SK-N-SH treated with all-trans-retinoic acid at 6 μM for 48 hours (cell line): ENCODE data around the gene AQP10.

ENCODE experiments used
- ATAC-seq: fragments of 200-7000 bp; cut with Tn5 transposase; 3 replicates; pipeline ENCODE4 v1.9.1; 2020; ENCODE audit warnings: mild to moderate bottlenecking, moderate library complexity
- ARNTL ChIP-seq: fragments of 450-650 bp; formaldehyde crosslinking; IDR thresholded peaks from 2 replicates; pipeline ENCODE4 v1.5.0; 2020; ENCODE audit warnings: low read depth, mild to moderate bottlenecking, moderate library complexity, borderline replicate concordance
- CREB5 ChIP-seq: fragments of 250-450 bp; sonication (Bioruptor Pico); IDR thresholded peaks from 2 replicates; pipeline ENCODE4 v1.5.1; 2020; ENCODE audit warnings: low read depth, mild to moderate bottlenecking, moderate library complexity
- CSDC2 ChIP-seq: fragments of 250-450 bp; sonication (Bioruptor Pico); IDR thresholded peaks from 2 replicates; pipeline ENCODE4 v1.5.0; 2020; ENCODE audit warnings: mild to moderate bottlenecking, moderate library complexity
- GLIS3 ChIP-seq: fragments of 250-450 bp; sonication (Bioruptor Pico); IDR thresholded peaks from 2 replicates; pipeline ENCODE4 v1.5.0; 2020; ENCODE audit warnings: mild to moderate bottlenecking, moderate library complexity
- ISL1 ChIP-seq: fragments of 250-450 bp; sonication (Bioruptor Pico); IDR thresholded peaks from 2 replicates; pipeline ENCODE4 v2.1.2; 2022; ENCODE audit warnings: mild to moderate bottlenecking, moderate library complexity
- OSR1 ChIP-seq: fragments of 250-450 bp; sonication (Bioruptor Pico); IDR thresholded peaks from 2 replicates; pipeline ENCODE4 v1.8.0; 2022; ENCODE audit warnings: moderate library complexity, mild to moderate bottlenecking, inconsistent platforms
- PATZ1 ChIP-seq: fragments of 250-450 bp; sonication (Bioruptor Pico); IDR thresholded peaks from 2 replicates; pipeline ENCODE4 v1.8.0; 2020; ENCODE audit warnings: mild to moderate bottlenecking, moderate library complexity, borderline replicate concordance
- POU6F1 ChIP-seq: fragments of 250-450 bp; sonication (Bioruptor Pico); IDR thresholded peaks from 2 replicates; pipeline ENCODE4 v1.8.0; 2021; ENCODE audit warnings: low read depth, mild to moderate bottlenecking, moderate library complexity, borderline replicate concordance
- PPARA ChIP-seq: fragments of 250-450 bp; sonication (Bioruptor Pico); IDR thresholded peaks from 2 replicates; pipeline ENCODE4 v1.5.0; 2020; ENCODE audit warnings: mild to moderate bottlenecking, borderline replicate concordance
- RARB ChIP-seq: fragments of 250-450 bp; sonication (Bioruptor Pico); IDR thresholded peaks from 2 replicates; pipeline ENCODE4 v1.8.0; 2021; ENCODE audit warnings: mild to moderate bottlenecking, moderate library complexity
- SNAI2 ChIP-seq: fragments of 250-450 bp; sonication (Bioruptor Pico); IDR thresholded peaks from 2 replicates; pipeline ENCODE4 v1.5.0; 2020; ENCODE audit warnings: mild to moderate bottlenecking, moderate library complexity
- TCF4 ChIP-seq: fragments of 250-450 bp; sonication (Bioruptor Pico); IDR thresholded peaks from 2 replicates; pipeline ENCODE4 v1.8.0; 2021; ENCODE audit warnings: mild to moderate bottlenecking, moderate library complexity, borderline replicate concordance
- TOX ChIP-seq: fragments of 250-450 bp; sonication (Bioruptor Pico); IDR thresholded peaks from 2 replicates; pipeline ENCODE4 v1.8.0; 2021; ENCODE audit warnings: mild to moderate bottlenecking, moderate library complexity, borderline replicate concordance
- TSHZ2 ChIP-seq: fragments of 250-450 bp; sonication (Bioruptor Pico); IDR thresholded peaks from 2 replicates; pipeline ENCODE4 v1.5.0; 2020; ENCODE audit warnings: mild to moderate bottlenecking, moderate library complexity
- ZC3H10 ChIP-seq: fragments of 250-450 bp; sonication (Bioruptor Pico); IDR thresholded peaks from 2 replicates; pipeline ENCODE4 v1.5.1; 2021; ENCODE audit warnings: mild to moderate bottlenecking, moderate library complexity
- ZFP30 ChIP-seq: fragments of 450-650 bp; formaldehyde crosslinking; IDR thresholded peaks from 2 replicates; pipeline ENCODE4 v1.5.0; 2022; ENCODE audit warnings: mild to moderate bottlenecking, moderate library complexity
- ZNF70 ChIP-seq: fragments of 450-650 bp; formaldehyde crosslinking; IDR thresholded peaks from 2 replicates; pipeline ENCODE4 v1.5.0; 2020; ENCODE audit warnings: mild to moderate bottlenecking, moderate library complexity
- ZNF8 ChIP-seq: fragments of 450-650 bp; formaldehyde crosslinking; IDR thresholded peaks from 2 replicates; pipeline ENCODE4 v1.5.0; 2020; ENCODE audit warnings: mild to moderate bottlenecking, moderate library complexity

AQP10 gene

GRCh38 chr1:154349121-154349520 lies 28.2 kb downstream of the AQP10 start:
- ATAC-seq, result no peak
- TF ChIP-seq ZNF8 (CRISPR knock-in tag), result no peak
- TF ChIP-seq ZC3H10 (CRISPR knock-in tag), result no peak
- no peak for TF ChIP-seq ZNF70 (CRISPR knock-in tag)
- TF ChIP-seq PATZ1 (CRISPR knock-in tag), result no peak
- TF ChIP-seq TOX (CRISPR knock-in tag), result no peak
- TF ChIP-seq OSR1 (CRISPR knock-in tag), result no peak
- no peak for TF ChIP-seq POU6F1 (CRISPR knock-in tag)
- TF ChIP-seq TSHZ2 (CRISPR knock-in tag), result no peak
- no peak for TF ChIP-seq ARNTL (CRISPR knock-in tag)

- ATAC-seq, result no peak
Observed at GRCh38 chr1:154350383-154350782, 29.5 kb downstream of the AQP10 start.

More at GRCh38 chr1:154350383-154350782, 29.5 kb downstream of the AQP10 start:
- TF ChIP-seq PPARA, result no peak
- TF ChIP-seq POU6F1 (CRISPR knock-in tag), result no peak
- no peak for TF ChIP-seq GLIS3 (CRISPR knock-in tag)
- TF ChIP-seq ZC3H10 (CRISPR knock-in tag), result no peak
- TF ChIP-seq ZFP30 (CRISPR knock-in tag), result no peak
- TF ChIP-seq CREB5 (CRISPR knock-in tag), result no peak
- no peak for TF ChIP-seq ARNTL (CRISPR knock-in tag)
- no peak for TF ChIP-seq TCF4
- no peak for TF ChIP-seq CSDC2 (CRISPR knock-in tag)
- no peak for TF ChIP-seq ISL1 (CRISPR knock-in tag)
- no peak for TF ChIP-seq TOX (CRISPR knock-in tag)
- TF ChIP-seq ZNF70 (CRISPR knock-in tag), result no peak
- no peak for TF ChIP-seq SNAI2 (CRISPR knock-in tag)
- TF ChIP-seq RARB, result no peak
- TF ChIP-seq PATZ1 (CRISPR knock-in tag), result no peak
